Endothelial cell (in vitro differentiated cells): ENCODE measurements around the gene LRRIQ1. TPM values are rescaled to one million over a fixed set of nuclear protein-coding genes. Genes with fewer than 3 reads are reported as not detected.

ENCODE experiments used
- DNase-seq: peaks from one replicate; pipeline ENCODE4 v3.0.0; 2021; ENCODE audit warnings: low spot score
- H3K27ac Mint-ChIP-seq: one replicate; pipeline ENCODE4 v1.8.0; 2021; ENCODE audit warnings: mixed read lengths, inconsistent platforms; ENCODE audit not compliant: unreplicated experiment
- H3K27me3 Mint-ChIP-seq: one replicate; pipeline ENCODE4 v1.8.0; 2021; ENCODE audit warnings: mild to moderate bottlenecking, moderate library complexity, mixed read lengths, inconsistent platforms; ENCODE audit not compliant: unreplicated experiment
- H3K36me3 Mint-ChIP-seq: one replicate; pipeline ENCODE4 v1.8.0; 2021; ENCODE audit warnings: mild to moderate bottlenecking, low read depth, mixed read lengths, inconsistent platforms; ENCODE audit not compliant: unreplicated experiment
- H3K4me1 Mint-ChIP-seq: one replicate; pipeline ENCODE4 v1.8.0; 2021; ENCODE audit warnings: mild to moderate bottlenecking, mixed read lengths, inconsistent platforms; ENCODE audit not compliant: unreplicated experiment
- H3K4me3 Mint-ChIP-seq: one replicate; pipeline ENCODE4 v1.8.0; 2021; ENCODE audit warnings: mild to moderate bottlenecking, mixed read lengths, inconsistent platforms; ENCODE audit not compliant: unreplicated experiment
- H3K9me3 Mint-ChIP-seq: one replicate; pipeline ENCODE4 v1.8.0; 2021; ENCODE audit warnings: mixed read lengths, inconsistent platforms; ENCODE audit not compliant: unreplicated experiment
- total RNA-seq: library from RNA; stranded (reverse); fragmentation: NEBNext Ultra II Directional; extraction: Animal tissue kit (Norgen Biotek cat#: 25700); gene quantifications from one replicate; pipeline ENCODE4 v1.2.1, GENCODE V29; 2021; ENCODE audit not compliant: unreplicated experiment
- TF ChIP-seq, protein P1 (sequence below): fragments of 200-600 bp; sonication (generic); IDR thresholded peaks from one replicate; pipeline ENCODE4 v1.5.0; 2021; ENCODE audit warnings: antibody characterized with exemption; ENCODE audit not compliant: unreplicated experiment

The LRRIQ1 gene
- total RNA-seq, 1 donor from 2014 or later, result 1.1 TPM

DNA sequence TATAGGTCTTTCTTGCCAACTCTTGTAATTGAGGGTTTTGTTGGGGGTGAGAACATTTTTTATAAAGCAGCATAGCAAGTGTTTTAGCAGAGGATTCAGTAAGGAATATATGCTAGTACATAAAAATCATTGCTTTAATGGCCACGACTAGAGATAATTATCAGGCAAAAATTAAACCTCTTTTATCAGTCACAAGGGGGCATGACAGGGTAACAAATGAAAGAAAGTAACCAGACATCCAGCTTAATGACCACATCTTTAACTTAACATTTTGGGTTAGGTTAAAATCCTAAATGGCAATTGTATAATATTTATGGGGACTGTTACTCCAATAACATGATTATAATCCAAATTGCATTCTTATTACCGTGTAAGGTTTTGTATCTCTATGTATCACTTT lies 119.6 kb downstream of the LRRIQ1 start:
- H3K4me3 Mint-ChIP-seq, result no peak overlapping the region
- H3K9me3 Mint-ChIP-seq, result no peaks in the 10 kb centered on the region
- no peak overlapping the region for H3K27ac Mint-ChIP-seq
- TF ChIP-seq, protein P1, sequence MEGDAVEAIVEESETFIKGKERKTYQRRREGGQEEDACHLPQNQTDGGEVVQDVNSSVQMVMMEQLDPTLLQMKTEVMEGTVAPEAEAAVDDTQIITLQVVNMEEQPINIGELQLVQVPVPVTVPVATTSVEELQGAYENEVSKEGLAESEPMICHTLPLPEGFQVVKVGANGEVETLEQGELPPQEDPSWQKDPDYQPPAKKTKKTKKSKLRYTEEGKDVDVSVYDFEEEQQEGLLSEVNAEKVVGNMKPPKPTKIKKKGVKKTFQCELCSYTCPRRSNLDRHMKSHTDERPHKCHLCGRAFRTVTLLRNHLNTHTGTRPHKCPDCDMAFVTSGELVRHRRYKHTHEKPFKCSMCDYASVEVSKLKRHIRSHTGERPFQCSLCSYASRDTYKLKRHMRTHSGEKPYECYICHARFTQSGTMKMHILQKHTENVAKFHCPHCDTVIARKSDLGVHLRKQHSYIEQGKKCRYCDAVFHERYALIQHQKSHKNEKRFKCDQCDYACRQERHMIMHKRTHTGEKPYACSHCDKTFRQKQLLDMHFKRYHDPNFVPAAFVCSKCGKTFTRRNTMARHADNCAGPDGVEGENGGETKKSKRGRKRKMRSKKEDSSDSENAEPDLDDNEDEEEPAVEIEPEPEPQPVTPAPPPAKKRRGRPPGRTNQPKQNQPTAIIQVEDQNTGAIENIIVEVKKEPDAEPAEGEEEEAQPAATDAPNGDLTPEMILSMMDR, result peak; percentile 30
- no peaks in the 10 kb centered on the region for H3K4me1 Mint-ChIP-seq
- no peak for DNase-seq
- H3K27me3 Mint-ChIP-seq, result no peaks in the 10 kb centered on the region
- H3K36me3 Mint-ChIP-seq, result no peaks in the 10 kb centered on the region

DNA sequence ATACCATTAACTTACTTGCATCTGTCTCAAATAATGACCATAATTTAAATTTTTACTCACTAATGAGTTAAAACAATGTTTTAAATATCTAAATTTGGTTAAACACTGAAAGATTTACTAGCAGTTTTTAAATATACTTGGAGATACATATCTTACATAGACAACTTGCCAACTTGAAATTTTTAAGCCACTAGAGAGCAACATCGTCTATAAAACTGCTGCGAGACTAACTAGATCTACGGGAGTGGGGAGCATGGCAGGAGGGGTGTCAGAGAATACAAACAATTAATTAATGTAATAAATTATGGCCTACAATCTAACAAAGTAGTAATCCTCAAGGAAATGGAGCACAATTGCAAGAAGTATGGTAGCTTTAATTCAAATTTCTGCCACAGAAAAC lies 120.4 kb downstream of the LRRIQ1 start:
- Mint-ChIP-seq H3K36me3 (no peaks in the 10 kb centered on the region), H3K4me3 (no peak overlapping the region), H3K27me3 (no peaks in the 10 kb centered on the region), H3K27ac (no peak overlapping the region), H3K4me1 (no peaks in the 10 kb centered on the region), H3K9me3 (no peaks in the 10 kb centered on the region)
- DNase-seq, result no peak
- TF ChIP-seq, protein P1, result no peak

DNA sequence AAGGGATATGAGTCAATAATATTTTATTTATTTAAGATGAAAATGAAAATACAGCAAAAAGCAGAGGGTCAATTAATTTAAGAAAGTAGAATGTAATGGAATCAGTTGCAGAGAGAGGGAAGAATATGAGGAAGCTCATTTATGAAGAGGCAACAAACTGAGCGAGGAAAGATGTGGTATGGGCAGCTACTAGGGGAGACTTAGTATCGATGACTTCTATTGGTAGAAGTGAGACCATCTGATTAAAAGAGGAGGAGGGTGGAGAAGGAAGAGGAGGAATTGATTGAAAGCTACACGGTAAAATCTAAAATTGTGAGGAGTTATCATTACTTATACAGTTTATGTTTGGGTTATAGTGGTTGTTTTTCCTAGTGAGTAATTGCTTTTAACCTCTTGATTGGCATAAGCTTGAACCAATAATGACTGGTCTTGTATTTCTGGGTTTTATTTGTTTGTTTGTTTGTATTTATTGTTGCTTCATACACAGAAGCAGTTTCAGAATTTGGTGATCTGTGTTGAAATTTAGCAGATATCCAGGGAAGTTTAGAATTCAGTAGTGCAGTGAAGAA lies 121.0 kb downstream of the LRRIQ1 start:
- Mint-ChIP-seq H3K9me3 (no peaks in the 10 kb centered on the region), H3K27ac (no peak overlapping the region), H3K4me1 (no peaks in the 10 kb centered on the region), H3K36me3 (no peaks in the 10 kb centered on the region), H3K4me3 (no peak overlapping the region), H3K27me3 (no peaks in the 10 kb centered on the region)
- no peak for DNase-seq
- TF ChIP-seq, protein P1, result no peak

DNA sequence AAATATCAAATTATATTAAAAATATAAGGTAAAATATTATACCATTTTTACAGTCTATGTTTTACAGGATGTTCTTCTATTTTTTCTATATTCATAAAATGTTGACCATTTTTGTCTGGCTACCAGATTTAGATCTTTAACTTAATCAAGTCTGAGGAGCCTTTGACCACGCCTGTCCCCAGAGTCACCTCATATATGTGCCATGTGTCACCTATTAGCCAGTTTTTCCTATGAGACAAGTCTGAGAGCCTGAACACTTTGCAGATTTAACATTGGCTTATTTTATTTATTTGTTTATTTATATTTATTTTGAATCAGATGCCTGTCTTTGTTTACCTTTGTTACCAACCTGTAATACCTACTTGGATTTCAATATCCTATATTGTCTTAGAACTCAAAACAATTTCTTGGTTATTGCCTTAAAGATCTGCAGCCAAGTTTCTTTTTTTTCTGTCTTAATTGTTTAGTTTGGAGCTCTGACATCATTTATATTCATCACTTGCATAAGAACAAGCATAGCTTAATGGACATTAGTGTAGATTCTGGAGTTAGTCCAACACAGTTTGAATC lies 127.7 kb downstream of the LRRIQ1 start:
- Mint-ChIP-seq H3K27me3 (no peaks in the 10 kb centered on the region), H3K4me1 (no peaks in the 10 kb centered on the region), H3K9me3 (no peaks in the 10 kb centered on the region), H3K36me3 (no peaks in the 10 kb centered on the region), H3K27ac (no peak overlapping the region), H3K4me3 (no peak overlapping the region)
- TF ChIP-seq, protein P1, result no peak
- no peak for DNase-seq

DNA sequence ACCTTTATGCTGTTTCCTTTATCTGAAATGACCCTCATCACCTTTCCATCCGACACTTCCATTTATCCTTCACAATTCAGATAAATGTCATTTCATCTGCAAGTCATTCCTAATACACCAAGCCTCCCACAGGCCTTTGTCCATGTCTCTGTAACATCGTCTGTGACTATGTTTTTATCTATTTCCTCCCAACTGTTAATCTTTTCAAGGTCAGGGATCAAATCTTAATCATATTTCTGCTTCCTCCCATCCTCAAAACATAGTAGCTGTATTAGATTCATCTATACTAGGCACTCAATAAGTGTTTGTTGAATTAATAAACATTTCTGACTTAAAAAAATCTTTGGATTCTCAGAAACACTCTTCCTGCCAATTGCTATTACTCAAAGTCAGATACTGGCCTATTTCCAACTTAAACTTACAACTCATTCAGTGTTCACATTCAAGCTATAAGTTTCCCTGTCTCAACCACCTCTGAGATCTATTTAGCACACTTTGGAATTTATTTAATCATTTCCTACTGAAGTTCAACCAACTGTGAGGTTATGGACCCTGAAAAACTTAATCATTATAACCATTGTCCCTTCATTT lies 143.6 kb downstream of the LRRIQ1 start:
- no peaks in the 10 kb centered on the region for H3K27me3 Mint-ChIP-seq
- no peak for DNase-seq
- no peaks in the 10 kb centered on the region for H3K9me3 Mint-ChIP-seq
- H3K4me1 Mint-ChIP-seq, result no peaks in the 10 kb centered on the region
- TF ChIP-seq, protein P1, result no peak
- no peak overlapping the region for H3K4me3 Mint-ChIP-seq
- H3K36me3 Mint-ChIP-seq, result no peaks in the 10 kb centered on the region
- no peak overlapping the region for H3K27ac Mint-ChIP-seq
